ENCODE data around the gene PMFBP1.
A peak's percentile ranks its signal among the peaks of the same experiment; 100 is the strongest.

Gene PMFBP1

GRCh38 chr16:72172105-72173034 is at the start of gene PMFBP1:
Gene PMFBP1, minus strand, starts transcription at chr16:72172155. Its CDS starts 947 bp downstream, at chr16:72171208.
- peak; percentile 49 to 83 for DNase-seq

GRCh38 chr16:72221630-72222024 is 49.7 kb upstream of the PMFBP1 start:
- no peak for DNase-seq

GRCh38 chr16:72220875-72221629 is 49.1 kb upstream of the PMFBP1 start:
- no peak for DNase-seq

- no peak for DNase-seq
These were observed 47.3 kb upstream of the PMFBP1 start for GRCh38 chr16:72219282-72219681.

- DNase-seq: no peak
These were observed 44.8 kb upstream of the PMFBP1 start for GRCh38 chr16:72216767-72217166.

GRCh38 chr16:72214821-72215220 is 42.9 kb upstream of the PMFBP1 start:
- DNase-seq: no peak

GRCh38 chr16:72211110-72211509 is 39.2 kb upstream of the PMFBP1 start:
- DNase-seq: no peak

- DNase-seq: no peak
These were observed 38.6 kb upstream of the PMFBP1 start for GRCh38 chr16:72210555-72210954.

GRCh38 chr16:72210072-72210471 is 38.1 kb upstream of the PMFBP1 start:
- DNase-seq: no peak

GRCh38 chr16:72206299-72206698 is 34.3 kb upstream of the PMFBP1 start:
- no peak for DNase-seq

- DNase-seq: peak; percentile 25 to 75
These were observed 31.4 kb upstream of the PMFBP1 start for GRCh38 chr16:72203401-72203800.

GRCh38 chr16:72202014-72202413 is 30.1 kb upstream of the PMFBP1 start:
- DNase-seq: peak in 1 of 2 donors; percentile 17

- no peak for DNase-seq
These were observed 29.4 kb upstream of the PMFBP1 start for GRCh38 chr16:72201387-72201786.

- DNase-seq: no peak
These were observed 27.9 kb upstream of the PMFBP1 start for GRCh38 chr16:72199761-72200337.

- DNase-seq: no peak
These were observed 26.8 kb upstream of the PMFBP1 start for GRCh38 chr16:72198771-72199201.

GRCh38 chr16:72198021-72198711 is 26.2 kb upstream of the PMFBP1 start:
- no peak for DNase-seq

- no peak for DNase-seq
These were observed 25.6 kb upstream of the PMFBP1 start for GRCh38 chr16:72197545-72197944.

- no peak for DNase-seq
These were observed 23.7 kb upstream of the PMFBP1 start for GRCh38 chr16:72195609-72196008.

- no peak for DNase-seq
These were observed 19.6 kb upstream of the PMFBP1 start for GRCh38 chr16:72191551-72191950.

- peak in 1 of 2 donors; percentile 27 for DNase-seq
These were observed 18.0 kb upstream of the PMFBP1 start for GRCh38 chr16:72189865-72190371.

- DNase-seq: no peak
These were observed 16.6 kb upstream of the PMFBP1 start for GRCh38 chr16:72188541-72188940.

GRCh38 chr16:72187551-72187950 is 15.6 kb upstream of the PMFBP1 start:
- no peak for DNase-seq

GRCh38 chr16:72182976-72183375 is 11.0 kb upstream of the PMFBP1 start:
- DNase-seq: peak in 1 of 2 donors; percentile 8
